ENCODE measurements around the gene MTHFD1L. TPM values are rescaled to one million over a fixed set of nuclear protein-coding genes. Genes with fewer than 3 reads are reported as not detected.

Gene MTHFD1L
- total RNA-seq, 4 donors from 2014 or later, result 4.1 to 19.9 (median 16.6) TPM

DNA sequence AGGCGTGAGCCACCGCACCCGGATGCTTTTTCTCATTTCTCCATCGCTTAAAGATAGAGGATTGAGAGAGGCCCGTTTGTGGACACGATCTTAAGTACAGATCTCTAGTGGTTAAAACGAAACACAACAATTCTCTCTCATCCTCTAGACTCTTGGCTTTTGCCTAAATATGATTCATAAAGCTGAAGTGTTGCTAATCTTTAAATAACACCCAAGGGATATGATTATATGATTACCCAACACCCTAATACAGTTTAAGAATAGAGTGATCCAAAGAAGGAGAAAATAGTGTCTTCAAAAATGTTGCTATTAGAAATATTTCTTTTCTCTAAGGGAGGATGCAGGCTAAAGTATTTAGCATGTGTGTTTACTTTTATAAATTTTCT, 50.4 kb downstream of the MTHFD1L start:
- intact Hi-C loops (cut with DNase I; ENCODE audit: low total_unique reads), result no loop called here
- H3K4me1 ChIP-seq, result no peaks in the 10 kb centered on the region
- H3K27me3 ChIP-seq, result no peaks in the 10 kb centered on the region
- H3K9me3 ChIP-seq, result no peaks in the 10 kb centered on the region
- no peak overlapping the region for H3K4me3 ChIP-seq
- TF ChIP-seq, protein P1, sequence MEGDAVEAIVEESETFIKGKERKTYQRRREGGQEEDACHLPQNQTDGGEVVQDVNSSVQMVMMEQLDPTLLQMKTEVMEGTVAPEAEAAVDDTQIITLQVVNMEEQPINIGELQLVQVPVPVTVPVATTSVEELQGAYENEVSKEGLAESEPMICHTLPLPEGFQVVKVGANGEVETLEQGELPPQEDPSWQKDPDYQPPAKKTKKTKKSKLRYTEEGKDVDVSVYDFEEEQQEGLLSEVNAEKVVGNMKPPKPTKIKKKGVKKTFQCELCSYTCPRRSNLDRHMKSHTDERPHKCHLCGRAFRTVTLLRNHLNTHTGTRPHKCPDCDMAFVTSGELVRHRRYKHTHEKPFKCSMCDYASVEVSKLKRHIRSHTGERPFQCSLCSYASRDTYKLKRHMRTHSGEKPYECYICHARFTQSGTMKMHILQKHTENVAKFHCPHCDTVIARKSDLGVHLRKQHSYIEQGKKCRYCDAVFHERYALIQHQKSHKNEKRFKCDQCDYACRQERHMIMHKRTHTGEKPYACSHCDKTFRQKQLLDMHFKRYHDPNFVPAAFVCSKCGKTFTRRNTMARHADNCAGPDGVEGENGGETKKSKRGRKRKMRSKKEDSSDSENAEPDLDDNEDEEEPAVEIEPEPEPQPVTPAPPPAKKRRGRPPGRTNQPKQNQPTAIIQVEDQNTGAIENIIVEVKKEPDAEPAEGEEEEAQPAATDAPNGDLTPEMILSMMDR (IDR thresholded peaks at IDR 0.05), result no peak
- no peak for TF ChIP-seq POLR2A (IDR thresholded peaks at IDR 0.05)
- no peak overlapping the region for H3K27ac ChIP-seq
- DNase-seq, result no peak
- no peaks in the 10 kb centered on the region for H3K36me3 ChIP-seq

DNA sequence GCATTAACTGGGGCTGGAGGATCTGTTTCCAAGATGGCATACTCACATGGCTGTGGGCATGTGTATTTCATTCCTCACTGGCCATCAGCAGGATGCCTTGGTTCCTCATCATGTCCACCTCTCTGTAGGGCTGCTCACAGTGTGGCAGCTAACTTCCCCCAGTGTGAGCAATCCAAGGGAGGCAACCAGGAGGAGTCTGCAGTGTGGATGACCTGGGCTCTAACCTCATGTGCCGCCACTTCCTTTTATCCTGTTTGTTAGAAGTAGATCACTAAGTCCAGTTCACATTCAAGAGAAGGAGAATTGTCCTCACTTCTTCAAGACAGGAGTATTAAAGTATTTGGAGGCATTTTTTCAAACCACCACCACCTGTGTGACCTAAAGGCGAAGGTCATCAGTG, 54.4 kb downstream of the MTHFD1L start:
- Histone ChIP-seq H3K9me3 (no peaks in the 10 kb centered on the region), H3K4me1 (no peaks in the 10 kb centered on the region), H3K4me3 (no peak overlapping the region), H3K36me3 (no peaks in the 10 kb centered on the region), H3K27me3 (no peaks in the 10 kb centered on the region), H3K27ac (no peak overlapping the region)
- intact Hi-C loops (cut with DNase I; ENCODE audit: low total_unique reads), result no loop called here
- TF ChIP-seq POLR2A (IDR thresholded peaks at IDR 0.05), result no peak
- TF ChIP-seq, protein P1 (IDR thresholded peaks at IDR 0.05), result no peak
- DNase-seq, result no peak

DNA sequence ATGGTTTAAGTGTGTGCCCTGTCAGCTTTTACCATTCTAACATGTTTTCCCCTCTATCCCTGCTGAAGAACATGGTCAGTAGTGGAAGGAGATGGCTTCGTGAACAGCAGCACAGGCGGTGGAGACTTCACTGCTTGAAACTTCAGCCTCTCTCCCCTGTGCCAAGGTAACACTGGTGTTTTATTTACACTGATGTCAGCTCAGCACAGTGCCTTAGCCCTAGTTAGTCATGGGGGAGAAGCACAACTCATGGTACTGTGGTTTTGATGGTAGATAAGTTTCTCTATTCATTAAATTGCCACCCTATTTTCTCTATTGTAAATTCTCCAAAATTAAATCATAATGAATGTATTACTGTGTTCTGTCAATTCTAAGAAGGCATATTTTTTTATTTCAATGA, 56.6 kb downstream of the MTHFD1L start:
- TF ChIP-seq, protein P1 (IDR thresholded peaks at IDR 0.05), result no peak
- TF ChIP-seq POLR2A (IDR thresholded peaks at IDR 0.05), result no peak
- Histone ChIP-seq H3K27me3 (no peaks in the 10 kb centered on the region), H3K4me3 (no peak overlapping the region), H3K9me3 (no peaks in the 10 kb centered on the region), H3K27ac (no peak overlapping the region), H3K4me1 (no peaks in the 10 kb centered on the region), H3K36me3 (no peaks in the 10 kb centered on the region)
- intact Hi-C loops (cut with DNase I; ENCODE audit: low total_unique reads), result no loop called here
- DNase-seq, result no peak

DNA sequence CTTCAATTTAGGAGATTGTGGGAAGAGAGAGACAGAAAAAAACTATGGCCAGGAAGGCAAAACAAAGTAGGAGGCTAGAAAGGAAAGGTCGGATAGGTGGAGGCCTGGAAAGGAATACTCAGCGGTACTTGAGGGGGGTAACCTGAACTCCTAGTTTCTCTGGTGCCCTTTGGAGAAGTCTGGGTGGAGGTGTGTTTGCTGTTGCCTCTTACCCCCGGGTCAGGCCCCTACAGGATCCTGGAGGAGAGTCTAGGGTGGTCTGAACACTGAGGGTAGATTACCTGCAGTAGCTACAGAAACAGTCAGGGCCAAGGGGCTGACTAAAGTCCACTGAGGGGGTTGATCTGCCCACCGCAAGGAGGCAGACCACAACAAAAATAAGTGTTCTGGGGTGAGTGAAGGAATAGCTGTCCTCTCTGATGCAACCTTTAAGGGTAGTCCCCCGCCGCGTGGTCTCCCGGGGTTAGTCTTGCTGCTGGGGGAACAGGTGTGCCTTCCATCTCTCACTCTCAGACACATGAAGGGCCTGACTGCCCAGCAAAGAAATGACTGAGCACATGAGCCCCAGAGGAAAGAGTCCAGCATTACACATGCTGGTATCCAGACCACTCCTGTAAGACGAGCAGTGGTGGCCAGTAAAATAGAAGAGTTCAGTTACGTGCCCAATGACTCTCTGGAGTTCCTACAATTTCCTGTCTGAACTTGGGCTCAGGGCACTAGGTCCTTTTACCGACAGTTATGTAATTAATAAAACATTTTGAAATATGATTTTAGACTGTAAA, 59.5 kb downstream of the MTHFD1L start:
- TF ChIP-seq POLR2A (IDR thresholded peaks at IDR 0.05), result no peak
- TF ChIP-seq, protein P1 (IDR thresholded peaks at IDR 0.05), result no peak
- no peak for DNase-seq
- H3K4me3 ChIP-seq, result no peak overlapping the region
- H3K4me1 ChIP-seq, result no peaks in the 10 kb centered on the region
- H3K27me3 ChIP-seq, result no peaks in the 10 kb centered on the region
- no peaks in the 10 kb centered on the region for H3K9me3 ChIP-seq
- no peaks in the 10 kb centered on the region for H3K36me3 ChIP-seq
- intact Hi-C loops (cut with DNase I; ENCODE audit: low total_unique reads), result no loop called here
- H3K27ac ChIP-seq, result peak overlapping the region in 1 of 2 donors; percentile 18

DNA sequence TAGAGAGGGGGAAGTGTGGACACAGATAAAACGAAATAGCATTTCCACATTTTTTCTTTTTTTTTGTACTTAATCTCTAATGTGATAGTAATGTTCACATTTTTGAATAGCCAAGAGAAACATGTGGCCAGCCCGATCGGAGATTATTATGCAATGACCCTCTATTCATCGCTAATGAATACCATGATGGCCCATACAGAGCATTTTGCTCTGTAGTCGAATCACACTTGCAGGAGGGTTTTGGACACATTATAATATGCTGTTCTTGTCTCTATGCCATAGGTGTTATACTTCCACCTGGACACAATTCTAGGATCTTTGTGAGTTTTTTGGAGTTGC, 60.1 kb downstream of the MTHFD1L start:
- no peak overlapping the region for H3K4me3 ChIP-seq
- no peaks in the 10 kb centered on the region for H3K27me3 ChIP-seq
- no peaks in the 10 kb centered on the region for H3K9me3 ChIP-seq
- H3K36me3 ChIP-seq, result no peaks in the 10 kb centered on the region
- H3K4me1 ChIP-seq, result no peaks in the 10 kb centered on the region
- no peak for DNase-seq
- no peak for TF ChIP-seq POLR2A (IDR thresholded peaks at IDR 0.05)
- TF ChIP-seq, protein P1 (IDR thresholded peaks at IDR 0.05), result no peak
- peak overlapping the region; percentile 21 to 22 for H3K27ac ChIP-seq
- intact Hi-C loops (cut with DNase I; ENCODE audit: low total_unique reads), result no loop called here
